BJ (cell line): ENCODE measurements around the gene GALNTL6. TPM values are rescaled to one million over a fixed set of nuclear protein-coding genes. Genes with fewer than 3 reads are reported as not detected.

ENCODE experiments used
- CTCF ChIA-PET: fragments of 350-600 bp; formaldehyde crosslinking; extraction: SDS; loops from one replicate; lab custom pipeline; 2021; ENCODE audit warnings: antibody characterized with exemption, inconsistent platforms; lab: Yijun Ruan, JAX
- POLR2A ChIA-PET: fragments of 300-600 bp; sonication (Branson Sonifier 250); formaldehyde crosslinking; extraction: SDS; loops from one replicate; lab custom pipeline; 2021; ENCODE audit warnings: antibody characterized with exemption; lab: Charles Lee
- DNase-seq: peaks from one replicate; pipeline ENCODE4 v3.0.0-alpha.2; 2011; ENCODE audit warnings: low read depth
- H3K27me3 ChIP-seq: 2 replicates; pipeline ENCODE4 v1.6.0; 2011; ENCODE audit warnings: low read length; ENCODE audit not compliant: control insufficient read depth, insufficient read depth
- H3K36me3 ChIP-seq: 2 replicates; pipeline ENCODE4 v1.5.1; 2011; ENCODE audit warnings: low read length; ENCODE audit not compliant: control insufficient read depth, insufficient read depth
- H3K4me3 ChIP-seq: 2 replicates; pipeline ENCODE4 v1.5.1; 2011; ENCODE audit warnings: low read depth, mild to moderate bottlenecking, control low read depth, low read length
- CTCF ChIP-seq: IDR thresholded peaks from 2 replicates; pipeline ENCODE4 v1.5.1; 2011; ENCODE audit warnings: low read depth, mild to moderate bottlenecking, control low read depth, inconsistent platforms, low read length, moderate library complexity; ENCODE audit not compliant: insufficient read depth
- polyA plus RNA-seq: library from polyadenylated mRNA; depleted of rRNA; stranded (reverse); fragments of >200 nt; gene quantifications from 2 replicates; pipeline ENCODE4 v1.2.3, GENCODE V29; 2011

The GALNTL6 gene
- polyA plus RNA-seq, 1 experiment = 0.02 TPM

GRCh38 chr4:171985129-171985528, 171.9 kb downstream of the GALNTL6 start:
- Histone ChIP-seq H3K4me3 (no peak overlapping the region), H3K27me3 (no peaks in the 10 kb centered on the region), H3K36me3 (no peaks in the 10 kb centered on the region)
- no peak for TF ChIP-seq CTCF
- ChIA-PET POLR2A (no interaction called here), CTCF (no interaction called here)
- DNase-seq = no peak

- no peak for DNase-seq
- CTCF ChIA-PET = no interaction called here
- POLR2A ChIA-PET = no interaction called here
- TF ChIP-seq CTCF = no peak
- no peak overlapping the region for H3K4me3 ChIP-seq
- H3K27me3 ChIP-seq = no peaks in the 10 kb centered on the region
- no peaks in the 10 kb centered on the region for H3K36me3 ChIP-seq
Observed at GRCh38 chr4:171993247-171993646, 180.0 kb downstream of the GALNTL6 start.

- Histone ChIP-seq H3K27me3 (no peaks in the 10 kb centered on the region), H3K36me3 (no peaks in the 10 kb centered on the region), H3K4me3 (no peak overlapping the region)
- POLR2A ChIA-PET = no interaction called here
- no peak for DNase-seq
- CTCF ChIA-PET = interaction anchor here (0.6 to 1.5 kb wide), 2 partner anchors 26 to 201 kb away, joined by 4 read pairs; no protein-coding TSS in a partner anchor
- no peak for TF ChIP-seq CTCF
Observed at GRCh38 chr4:172007889-172008288, 194.7 kb downstream of the GALNTL6 start.

GRCh38 chr4:172009446-172010230, 196.4 kb downstream of the GALNTL6 start:
- no peak overlapping the region for H3K4me3 ChIP-seq
- POLR2A ChIA-PET = no interaction called here
- DNase-seq = no peak
- CTCF ChIA-PET = interaction anchor here (0.6 kb wide), 1 partner anchor 92 kb away, joined by 5 read pairs; no protein-coding TSS in a partner anchor
- TF ChIP-seq CTCF = no peak
- H3K27me3 ChIP-seq = no peaks in the 10 kb centered on the region
- no peaks in the 10 kb centered on the region for H3K36me3 ChIP-seq

GRCh38 chr4:172011196-172011595, 198.0 kb downstream of the GALNTL6 start:
- Histone ChIP-seq H3K4me3 (no peak overlapping the region), H3K27me3 (no peaks in the 10 kb centered on the region), H3K36me3 (no peaks in the 10 kb centered on the region)
- CTCF ChIA-PET = no interaction called here
- no peak for TF ChIP-seq CTCF
- DNase-seq = no peak
- POLR2A ChIA-PET = no interaction called here
